ENCODE measurements around the gene FGF1. TPM values are rescaled to one million over a fixed set of nuclear protein-coding genes. Genes with fewer than 3 reads are reported as not detected.

FGF1 gene
- total and polyA plus RNA-seq, 11 donors, result 8.7 to 74.7 (median 49.0) TPM

- TF ChIP-seq POLR2A (IDR thresholded peaks at IDR 0.05) (no peak), CTCF (IDR thresholded peaks at IDR 0.05) (no peak)
- no peak for DNase-seq
- intact Hi-C loops (cut with DNase I), result loop anchor here in 2 of 10 donors (5.0 kb wide), 2 partner anchors 50 to 150 kb away; partner anchors contain the start of gene ARHGAP26 (in 1 of the 2)
These were observed 36.3 kb upstream of the FGF1 start for GRCh38 chr5:142722146-142722545.

GRCh38 chr5:142720641-142721271, 34.9 kb upstream of the FGF1 start:
- ATAC-seq (peak in 3 of 4 donors; percentile 14 to 41 (median 14)), DNase-seq (peak in 3 of 5 donors; percentile 66 to 76 (median 74))
- Histone ChIP-seq H3K27ac (no peak overlapping the region), H3K36me3 (no peaks in the 10 kb centered on the region), H3K9me3 (no peaks in the 10 kb centered on the region), H3K4me1 (peaks cover 0 to 27% (median 15%) of the 10 kb centered on the region in 12 donors), H3K27me3 (no peaks in the 10 kb centered on the region), H3K4me3 (no peak overlapping the region)
- 52 to 67% (median 59%) methylated on average over 9 to 13 of the region's 13 CpGs for WGBS, 4 donors
- TF ChIP-seq CTCF (IDR thresholded peaks at IDR 0.05) (peak in 1 of 12 donors; percentile 9), POLR2A (IDR thresholded peaks at IDR 0.05) (no peak)
- intact Hi-C loops (cut with DNase I), result loop anchor here in 2 of 10 donors (5.0 kb wide), 2 partner anchors 52 to 152 kb away; partner anchors contain the start of gene ARHGAP26 (in 1 of the 2)

More at GRCh38 chr5:142722146-142722545, 36.3 kb upstream of the FGF1 start:
- ATAC-seq, result no peak
- 87 to 96% (median 92%) methylated on average over 6 of the region's 6 CpGs for WGBS, 4 donors
- H3K9me3 ChIP-seq, result no peaks in the 10 kb centered on the region
- H3K27ac ChIP-seq, result no peak overlapping the region
- H3K27me3 ChIP-seq, result no peaks in the 10 kb centered on the region
- no peaks in the 10 kb centered on the region for H3K36me3 ChIP-seq
- no peak overlapping the region for H3K4me3 ChIP-seq
- peaks cover 0 to 29% (median 10%) of the 10 kb centered on the region in 12 donors for H3K4me1 ChIP-seq

- Histone ChIP-seq H3K36me3 (no peaks in the 10 kb centered on the region), H3K27me3 (no peaks in the 10 kb centered on the region), H3K9me3 (no peaks in the 10 kb centered on the region), H3K27ac (no peak overlapping the region), H3K4me1 (peaks cover 0 to 29% (median 13%) of the 10 kb centered on the region in 12 donors), H3K4me3 (no peak overlapping the region)
- no peak for ATAC-seq
- DNase-seq, result no peak
- TF ChIP-seq CTCF (IDR thresholded peaks at IDR 0.05) (no peak), POLR2A (IDR thresholded peaks at IDR 0.05) (no peak)
- intact Hi-C loops (cut with DNase I), result loop anchor here in 9 of 10 donors (2.0 to 10.0 kb wide), 8 partner anchors 32 to 1105 kb away; partner anchors contain the start of genes ARHGAP26 (in 3 of the 9) and NR3C1 (in 1 of the 9)
- 88 to 91% (median 90%) methylated on average over 8 of the region's 8 CpGs for WGBS, 4 donors
These were observed 34.0 kb upstream of the FGF1 start for GRCh38 chr5:142719836-142720370.

GRCh38 chr5:142717582-142718215, 31.8 kb upstream of the FGF1 start:
- H3K27me3 ChIP-seq, result no peaks in the 10 kb centered on the region
- no peaks in the 10 kb centered on the region for H3K36me3 ChIP-seq
- H3K27ac ChIP-seq, result peak overlapping the region in 11 of 12 donors; percentile 19 to 77 (median 68)
- peak; percentile 69 to 72 (median 71) for ATAC-seq
- 64 to 70% (median 68%) methylated on average over 11 of the region's 11 CpGs for WGBS, 4 donors
- no peaks in the 10 kb centered on the region for H3K9me3 ChIP-seq
- DNase-seq, result peak in 2 of 5 donors; percentile 43 to 46
- H3K4me1 ChIP-seq, result peaks cover 0 to 45% (median 20%) of the 10 kb centered on the region in 12 donors
- intact Hi-C loops (cut with DNase I), result loop anchor here (1.0 to 10.0 kb wide), 11 partner anchors 35 to 1107 kb away; partner anchors contain the start of genes ARHGAP26 (in 2 of the 10) and NR3C1 (in 1 of the 10)
- TF ChIP-seq POLR2A (IDR thresholded peaks at IDR 0.05) (no peak), CTCF (IDR thresholded peaks at IDR 0.05) (peak; percentile 52 to 86 (median 80))
- H3K4me3 ChIP-seq, result no peak overlapping the region

Data from heart left ventricle (tissue), 16 donors.